GM18502 (cell line): ENCODE results near the gene POLG.
A peak's percentile ranks its signal among the peaks of the same experiment; 100 is the strongest.

Experiments used
- ATAC-seq: cut with Tn5 transposase; IDR thresholded peaks from one replicate; pipeline ENCODE4 v1.9.1; 2021; ENCODE audit warnings: mild to moderate bottlenecking; ENCODE audit not compliant: unreplicated experiment, poor library complexity

Gene POLG

GRCh38 chr15:89334510-89335297 lies at the start of gene POLG:
TSS of gene POLG (minus strand) at chr15:89334824. CDS start at chr15:89333754, 1,070 bp downstream.
- peak; percentile 88 for ATAC-seq

GRCh38 chr15:89384176-89384604 lies 49.6 kb upstream of the POLG start:
- ATAC-seq, result no peak

- ATAC-seq, result no peak
Observed at GRCh38 chr15:89383365-89384175, 48.9 kb upstream of the POLG start.

- no peak for ATAC-seq
Observed at GRCh38 chr15:89381888-89382686, 47.5 kb upstream of the POLG start.

- ATAC-seq, result no peak
Observed at GRCh38 chr15:89381331-89381730, 46.7 kb upstream of the POLG start.

- no peak for ATAC-seq
Observed at GRCh38 chr15:89379818-89380217, 45.2 kb upstream of the POLG start.

GRCh38 chr15:89379251-89379695 lies 44.6 kb upstream of the POLG start:
- no peak for ATAC-seq

GRCh38 chr15:89378296-89379151 lies 43.9 kb upstream of the POLG start:
- ATAC-seq, result no peak

- no peak for ATAC-seq
Observed at GRCh38 chr15:89377842-89378295, 43.2 kb upstream of the POLG start.

GRCh38 chr15:89377024-89377841 lies 42.6 kb upstream of the POLG start:
- ATAC-seq, result no peak

- no peak for ATAC-seq
Observed at GRCh38 chr15:89376388-89376787, 41.8 kb upstream of the POLG start.

- ATAC-seq, result no peak
Observed at GRCh38 chr15:89375093-89376005, 40.7 kb upstream of the POLG start.

GRCh38 chr15:89374086-89374981 lies 39.7 kb upstream of the POLG start:
- ATAC-seq, result no peak

- no peak for ATAC-seq
Observed at GRCh38 chr15:89372069-89372935, 37.7 kb upstream of the POLG start.

GRCh38 chr15:89371228-89372044 lies 36.8 kb upstream of the POLG start:
- no peak for ATAC-seq
